GM19397 (cell line): ENCODE measurements around the gene PRDM2.

Experiments
- ATAC-seq: cut with Tn5 transposase; IDR thresholded peaks from one replicate; pipeline ENCODE4 v1.9.1; 2021; ENCODE audit warnings: mild to moderate bottlenecking, moderate library complexity; ENCODE audit not compliant: unreplicated experiment

Gene PRDM2

GRCh38 chr1:13830616-13831280 is 130.8 kb downstream of the PRDM2 start:
- no peak for ATAC-seq

GRCh38 chr1:13832100-13832499 is 132.1 kb downstream of the PRDM2 start:
- ATAC-seq: no peak

GRCh38 chr1:13832536-13832935 is 132.5 kb downstream of the PRDM2 start:
- no peak for ATAC-seq

GRCh38 chr1:13836136-13836535 is 136.1 kb downstream of the PRDM2 start:
- no peak for ATAC-seq

GRCh38 chr1:13836631-13837030 is 136.6 kb downstream of the PRDM2 start:
- ATAC-seq: no peak

GRCh38 chr1:13838236-13838635 is 138.2 kb downstream of the PRDM2 start:
- no peak for ATAC-seq

- ATAC-seq: no peak
Observed at GRCh38 chr1:13842497-13842896, 142.5 kb downstream of the PRDM2 start.

GRCh38 chr1:13851726-13852125 is 151.7 kb downstream of the PRDM2 start:
- ATAC-seq: no peak

GRCh38 chr1:13855554-13855953 is 155.6 kb downstream of the PRDM2 start:
- ATAC-seq: no peak

- no peak for ATAC-seq
Observed at GRCh38 chr1:13860031-13860430, 160.0 kb downstream of the PRDM2 start.

- ATAC-seq: no peak
Observed at GRCh38 chr1:13864760-13865159, 164.8 kb downstream of the PRDM2 start.

- ATAC-seq: no peak
Observed at GRCh38 chr1:13865851-13866250, 165.9 kb downstream of the PRDM2 start.

GRCh38 chr1:13867603-13868002 is 167.6 kb downstream of the PRDM2 start:
- ATAC-seq: no peak

- ATAC-seq: no peak
Observed at GRCh38 chr1:13869172-13869797, 169.3 kb downstream of the PRDM2 start.

- no peak for ATAC-seq
Observed at GRCh38 chr1:13871413-13871812, 171.4 kb downstream of the PRDM2 start.

- ATAC-seq: no peak
Observed at GRCh38 chr1:13871886-13872285, 171.9 kb downstream of the PRDM2 start.

- no peak for ATAC-seq
Observed at GRCh38 chr1:13873032-13873431, 173.0 kb downstream of the PRDM2 start.
